Ovary (tissue), 3 donors: ENCODE results near the gene LETM1.

Source experiments
- CTCF ChIP-seq, 3 donors: fragments of 450-650 bp in 2 of 3; fragments of 200-600 bp in 1 of 3; IDR thresholded peaks; one replicate each; pipeline versions ENCODE4 v1.5.1 to v1.8.0; 2016 to 2022; ENCODE audit warnings: antibody characterized with exemption in 3 of 3, mild to moderate bottlenecking in 1 of 3
- EP300 ChIP-seq: sonication (generic); formaldehyde crosslinking; IDR thresholded peaks from one replicate; pipeline ENCODE4 v1.6.1; 2017; ENCODE audit warnings: antibody characterized with exemption
- POLR2A ChIP-seq: fragments of 450-650 bp; IDR thresholded peaks from one replicate; pipeline ENCODE4 v1.6.1; 2017; ENCODE audit warnings: antibody characterized with exemption, mild to moderate bottlenecking, moderate library complexity
- donor health status: DM: no; HTN: no; CAD: no.

DNA sequence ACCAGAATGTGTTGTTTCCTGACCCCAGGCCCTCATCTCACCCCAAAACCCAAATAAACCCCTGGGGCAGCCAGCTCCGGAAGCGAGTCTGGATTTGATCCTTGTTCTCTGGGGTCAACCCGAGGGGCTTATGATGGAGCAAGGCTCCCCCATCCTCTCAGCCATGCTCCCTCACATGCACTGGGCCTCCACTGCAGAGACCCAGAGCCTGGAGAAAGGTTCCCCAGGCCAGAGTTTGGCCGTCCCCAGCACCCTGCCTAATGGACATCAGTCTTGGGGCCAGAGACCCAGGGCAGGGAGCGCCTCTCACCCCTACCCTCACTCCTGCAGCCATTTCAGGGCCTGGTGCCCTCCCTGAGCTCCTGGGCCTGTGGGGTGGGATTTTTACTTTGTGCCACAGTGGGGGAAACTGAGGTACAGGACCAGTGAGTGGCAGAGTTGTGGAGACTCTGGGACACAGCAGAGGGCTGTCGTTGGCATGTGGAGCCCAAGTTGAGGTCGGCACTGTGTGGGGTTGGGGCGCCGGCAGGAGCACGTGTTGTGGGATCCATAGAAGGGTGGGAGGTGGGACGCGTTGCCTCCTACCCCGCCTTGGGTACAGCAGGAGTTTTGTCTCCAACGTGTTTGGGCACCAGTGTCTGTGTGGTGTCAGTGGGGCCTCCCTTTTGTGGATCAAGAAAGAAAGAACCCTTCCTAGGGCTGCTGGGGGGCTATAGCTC, 59.3 kb downstream of the LETM1 start:
- no peak for TF ChIP-seq CTCF (IDR thresholded peaks at IDR 0.05)
- no peak for TF ChIP-seq EP300
- TF ChIP-seq POLR2A, result no peak
